Upper lobe of left lung (tissue), 6 donors: ENCODE results near the gene CHDH. TPM values are rescaled to one million over a fixed set of nuclear protein-coding genes. Genes with fewer than 3 reads are reported as not detected.

Experiments
- ATAC-seq, 2 donors: fragments of 200-7000 bp; cut with Tn5 transposase; one replicate each; pipeline ENCODE4 v1.9.1; 2022; ENCODE audit warnings: mild to moderate bottlenecking in 2 of 2, moderate library complexity in 2 of 2; ENCODE audit not compliant: low FRiP score in 2 of 2
- DNase-seq, 2 donors: peaks; one replicate each; pipeline ENCODE4 v3.0.0-alpha.2; 2019 to 2020
- H3K27ac ChIP-seq, 4 donors: fragments of 200-600 bp; sonication (generic); one replicate each; pipeline ENCODE4 v1.5.1; 2016 to 2019
- H3K27me3 ChIP-seq, 4 donors: fragments of 200-600 bp; sonication (generic); one replicate each; pipeline ENCODE4 v1.5.1; 2017 to 2019
- H3K36me3 ChIP-seq, 4 donors: fragments of 200-600 bp; sonication (generic); one replicate each; pipeline ENCODE4 v1.5.1; 2016 to 2019
- H3K4me1 ChIP-seq, 4 donors: fragments of 200-600 bp; sonication (generic); one replicate each; pipeline ENCODE4 v1.5.1; 2018 to 2019
- H3K4me3 ChIP-seq, 4 donors: fragments of 200-600 bp; sonication (generic); one replicate each; pipeline ENCODE4 v1.5.1; 2017 to 2019; ENCODE audit warnings: mild to moderate bottlenecking in 2 of 4, moderate library complexity in 1 of 4
- H3K9me3 ChIP-seq, 4 donors: fragments of 200-600 bp; sonication (generic); one replicate each; pipeline ENCODE4 v1.5.1; 2018 to 2019
- EP300 ChIP-seq, 4 donors: sonication (generic); formaldehyde crosslinking; IDR thresholded peaks; one replicate each; pipeline ENCODE4 v1.5.1; 2017; ENCODE audit warnings: antibody characterized with exemption in 4 of 4, control low read depth in 2 of 4
- POLR2A ChIP-seq, 4 donors: fragments of 450-650 bp; IDR thresholded peaks; one replicate each; pipeline ENCODE4 v1.5.1; 2016 to 2017; ENCODE audit warnings: antibody characterized with exemption in 4 of 4, mild to moderate bottlenecking in 2 of 4
- POLR2AphosphoS5 ChIP-seq, 2 donors: sonication (generic); formaldehyde crosslinking; IDR thresholded peaks; one replicate each; pipeline ENCODE4 v1.5.1; 2017; ENCODE audit warnings: antibody characterized with exemption in 2 of 2
- WGBS, 2 donors: methylation state at CpG; one replicate each; pipeline ENCODE4 v1.1.5; 2017 to 2018; 5-methylcytosine and 5-hydroxymethylcytosine counted together
- total RNA-seq, 6 donors: library from RNA; depleted of rRNA in 4 of 6; stranded (reverse); fragments of >200 nt in 4 of 6; gene quantifications; one replicate each; pipeline versions ENCODE4 v1.1.0 to v1.2.1, GENCODE V29; 2016 to 2021
- TF ChIP-seq, protein P1 (sequence below), 6 experiments: fragments of 450-650 bp in 4 of 6; fragments of 200-600 bp in 2 of 6; sonication (generic) in 2 of 6; IDR thresholded peaks; one replicate each; pipeline ENCODE4 v1.5.1; 2016 to 2019; ENCODE audit warnings: antibody characterized with exemption in 6 of 6
- donor health status: DM: no; HTN: no; CAD: no; lungs with moderate emphysema.
- donor health status: DM: no; HTN: yes; CAD: no; lungs with severe emphysema.

Gene CHDH
- total RNA-seq, 6 donors from 2014 or later = 9.1 to 20.9 (median 13.9) TPM

DNA sequence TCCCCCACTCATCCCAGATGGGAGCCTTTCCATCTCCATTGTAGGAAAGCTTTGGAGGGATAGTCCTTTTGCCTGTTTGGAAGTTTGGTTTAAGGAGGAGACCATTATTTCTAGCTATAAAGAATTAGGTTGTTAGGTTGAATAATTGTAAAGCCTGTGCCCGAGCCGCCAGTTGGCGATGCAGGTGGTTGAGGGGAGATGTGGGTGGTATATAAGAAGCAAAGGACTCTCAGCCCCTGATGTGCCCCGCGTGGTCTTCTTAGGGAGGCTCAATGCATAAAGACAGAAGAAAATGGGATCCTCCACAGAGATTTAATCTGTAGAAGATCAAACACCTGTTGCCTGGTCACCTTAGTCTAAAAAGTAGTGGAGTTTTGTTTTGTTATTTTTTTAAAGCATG is 55.7 kb downstream of the CHDH start:
- no peak overlapping the region for H3K4me3 ChIP-seq
- no peak overlapping the region for H3K27ac ChIP-seq
- no peaks in the 10 kb centered on the region for H3K9me3 ChIP-seq
- no peaks in the 10 kb centered on the region for H3K36me3 ChIP-seq
- DNase-seq (no peak), ATAC-seq (no peak)
- no peaks in the 10 kb centered on the region for H3K4me1 ChIP-seq
- H3K27me3 ChIP-seq = no peaks in the 10 kb centered on the region
- TF ChIP-seq EP300 (IDR thresholded peaks at IDR 0.05) = no peak
- no peak for TF ChIP-seq POLR2AphosphoS5 (IDR thresholded peaks at IDR 0.05)
- no peak for TF ChIP-seq POLR2A (IDR thresholded peaks at IDR 0.05)
- WGBS, 2 donors = 92 to 98% methylated on average over 5 of the region's 5 CpGs

DNA sequence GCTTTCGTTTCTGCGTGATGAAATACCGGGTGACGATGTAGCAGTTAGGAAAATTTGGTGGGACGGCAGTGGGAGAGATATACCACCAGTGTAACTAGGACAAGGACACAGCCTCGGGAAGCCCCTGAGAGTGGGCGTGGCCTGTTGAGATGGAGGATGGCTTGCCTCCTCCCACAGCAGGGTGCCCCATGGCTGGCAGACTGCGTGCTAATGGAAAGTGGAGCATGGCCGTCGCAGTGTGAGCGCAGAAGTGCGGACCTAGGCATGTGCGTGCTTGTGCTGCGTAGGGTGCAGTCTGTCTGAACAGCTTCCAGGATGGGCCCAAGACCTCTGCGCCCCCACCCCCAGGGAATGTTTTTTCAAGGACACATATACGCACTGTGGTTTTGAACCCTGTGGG is 56.8 kb downstream of the CHDH start:
- H3K4me3 ChIP-seq = no peak overlapping the region
- WGBS, 2 donors = 85 to 92% methylated on average over 14 to 16 of the region's 16 CpGs

DNA sequence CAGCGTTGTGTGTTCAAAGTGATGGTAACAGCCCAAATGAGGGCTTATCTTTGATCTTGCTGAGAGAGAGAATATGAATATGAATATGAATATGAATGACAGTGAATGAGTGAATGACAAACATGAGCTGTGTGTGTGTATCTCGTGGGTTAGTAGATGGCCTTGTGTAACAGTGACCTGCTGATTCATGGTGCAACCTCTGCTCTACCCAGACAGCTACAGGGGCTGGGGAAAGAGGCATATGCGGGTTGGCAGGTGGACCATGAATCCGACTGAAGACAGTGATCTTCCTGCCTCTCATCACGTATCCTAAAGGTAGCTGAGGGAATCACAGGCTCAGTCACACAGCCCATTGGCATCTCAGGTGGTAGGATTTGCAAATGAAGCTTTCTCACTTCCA is 58.2 kb downstream of the CHDH start:
- H3K27me3 ChIP-seq = no peaks in the 10 kb centered on the region
- H3K27ac ChIP-seq = no peak overlapping the region
- H3K4me1 ChIP-seq = no peaks in the 10 kb centered on the region
- H3K36me3 ChIP-seq = no peaks in the 10 kb centered on the region
- ATAC-seq = no peak
- TF ChIP-seq POLR2AphosphoS5 (IDR thresholded peaks at IDR 0.05) = no peak
- DNase-seq = no peak
- no peak overlapping the region for H3K4me3 ChIP-seq
- no peaks in the 10 kb centered on the region for H3K9me3 ChIP-seq
- WGBS, 2 donors = 67 to 77% methylated on average over 5 of the region's 5 CpGs

More for the DNA sequence above, 56.8 kb downstream of the CHDH start:
- ATAC-seq (no peak), DNase-seq (no peak)
- Histone ChIP-seq H3K36me3 (no peaks in the 10 kb centered on the region), H3K4me1 (no peaks in the 10 kb centered on the region), H3K27me3 (no peaks in the 10 kb centered on the region), H3K27ac (no peak overlapping the region), H3K9me3 (no peaks in the 10 kb centered on the region)
- TF ChIP-seq EP300 (IDR thresholded peaks at IDR 0.05) = no peak
- no peak for TF ChIP-seq POLR2AphosphoS5 (IDR thresholded peaks at IDR 0.05)
- TF ChIP-seq, protein P1, sequence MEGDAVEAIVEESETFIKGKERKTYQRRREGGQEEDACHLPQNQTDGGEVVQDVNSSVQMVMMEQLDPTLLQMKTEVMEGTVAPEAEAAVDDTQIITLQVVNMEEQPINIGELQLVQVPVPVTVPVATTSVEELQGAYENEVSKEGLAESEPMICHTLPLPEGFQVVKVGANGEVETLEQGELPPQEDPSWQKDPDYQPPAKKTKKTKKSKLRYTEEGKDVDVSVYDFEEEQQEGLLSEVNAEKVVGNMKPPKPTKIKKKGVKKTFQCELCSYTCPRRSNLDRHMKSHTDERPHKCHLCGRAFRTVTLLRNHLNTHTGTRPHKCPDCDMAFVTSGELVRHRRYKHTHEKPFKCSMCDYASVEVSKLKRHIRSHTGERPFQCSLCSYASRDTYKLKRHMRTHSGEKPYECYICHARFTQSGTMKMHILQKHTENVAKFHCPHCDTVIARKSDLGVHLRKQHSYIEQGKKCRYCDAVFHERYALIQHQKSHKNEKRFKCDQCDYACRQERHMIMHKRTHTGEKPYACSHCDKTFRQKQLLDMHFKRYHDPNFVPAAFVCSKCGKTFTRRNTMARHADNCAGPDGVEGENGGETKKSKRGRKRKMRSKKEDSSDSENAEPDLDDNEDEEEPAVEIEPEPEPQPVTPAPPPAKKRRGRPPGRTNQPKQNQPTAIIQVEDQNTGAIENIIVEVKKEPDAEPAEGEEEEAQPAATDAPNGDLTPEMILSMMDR (IDR thresholded peaks at IDR 0.05) = no peak
- TF ChIP-seq POLR2A (IDR thresholded peaks at IDR 0.05) = no peak

DNA sequence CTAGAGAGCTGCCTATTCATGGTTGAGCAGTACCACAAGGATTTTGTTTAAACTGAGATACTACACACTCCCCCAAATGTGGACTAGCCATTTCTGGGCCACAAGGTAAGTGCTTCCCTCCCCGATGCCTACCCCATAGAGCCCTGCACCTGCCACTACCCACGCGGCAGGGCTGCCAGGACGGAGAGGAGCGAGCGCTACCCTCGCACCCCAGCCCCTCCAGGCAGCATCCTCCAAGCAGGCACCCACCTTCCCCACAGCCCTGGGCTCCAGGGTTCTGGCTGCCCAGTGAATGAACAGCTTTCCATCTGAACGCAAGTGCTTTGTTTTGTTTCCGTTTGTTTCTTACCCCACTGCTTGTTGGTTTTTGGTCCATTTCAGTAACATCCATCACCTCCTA is 59.2 kb downstream of the CHDH start:
- H3K4me1 ChIP-seq = no peaks in the 10 kb centered on the region
- H3K36me3 ChIP-seq = no peaks in the 10 kb centered on the region
- WGBS, 2 donors = 88 to 93% methylated on average over 4 to 9 of the region's 9 CpGs
- no peak overlapping the region for H3K27ac ChIP-seq
- no peak overlapping the region for H3K4me3 ChIP-seq
- no peak for DNase-seq
- no peak for TF ChIP-seq POLR2A (IDR thresholded peaks at IDR 0.05)
- TF ChIP-seq, protein P1 (IDR thresholded peaks at IDR 0.05) = no peak
- TF ChIP-seq POLR2AphosphoS5 (IDR thresholded peaks at IDR 0.05) = no peak
- no peak for TF ChIP-seq EP300 (IDR thresholded peaks at IDR 0.05)
- no peaks in the 10 kb centered on the region for H3K27me3 ChIP-seq
- no peak for ATAC-seq
- H3K9me3 ChIP-seq = no peaks in the 10 kb centered on the region

DNA sequence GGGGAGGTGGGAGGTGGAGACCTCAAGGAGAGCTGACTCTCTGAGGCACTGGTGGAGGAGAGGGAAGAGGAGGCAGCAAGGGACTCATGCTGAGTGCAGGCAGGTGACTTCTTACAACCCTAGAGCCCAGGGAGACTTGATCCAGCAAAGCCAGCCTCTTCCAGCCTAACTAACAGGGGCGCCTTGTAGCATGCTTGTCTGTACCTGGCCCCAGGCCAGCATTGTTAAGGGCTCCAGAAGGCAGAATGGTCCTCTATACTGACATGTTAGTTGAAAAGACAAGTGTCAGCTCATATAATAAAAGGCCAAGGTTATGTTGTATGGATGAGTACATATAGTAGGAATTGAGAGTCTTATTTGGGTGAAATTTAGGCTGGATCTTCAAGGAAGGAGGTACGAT is 65.4 kb downstream of the CHDH start:
- TF ChIP-seq POLR2AphosphoS5 (IDR thresholded peaks at IDR 0.05) (no peak), POLR2A (IDR thresholded peaks at IDR 0.05) (no peak), EP300 (IDR thresholded peaks at IDR 0.05) (no peak)
- TF ChIP-seq, protein P1 (IDR thresholded peaks at IDR 0.05) = no peak
- WGBS, 2 donors = 77 to 79% methylated on average over 2 of the region's 2 CpGs
- no peaks in the 10 kb centered on the region for H3K9me3 ChIP-seq
- H3K36me3 ChIP-seq = no peaks in the 10 kb centered on the region
- H3K27ac ChIP-seq = no peak overlapping the region
- H3K27me3 ChIP-seq = no peaks in the 10 kb centered on the region
- H3K4me3 ChIP-seq = no peak overlapping the region
- DNase-seq (no peak), ATAC-seq (no peak)
- peaks cover 0 to 12% (median 7%) of the 10 kb centered on the region in 4 donors for H3K4me1 ChIP-seq

DNA sequence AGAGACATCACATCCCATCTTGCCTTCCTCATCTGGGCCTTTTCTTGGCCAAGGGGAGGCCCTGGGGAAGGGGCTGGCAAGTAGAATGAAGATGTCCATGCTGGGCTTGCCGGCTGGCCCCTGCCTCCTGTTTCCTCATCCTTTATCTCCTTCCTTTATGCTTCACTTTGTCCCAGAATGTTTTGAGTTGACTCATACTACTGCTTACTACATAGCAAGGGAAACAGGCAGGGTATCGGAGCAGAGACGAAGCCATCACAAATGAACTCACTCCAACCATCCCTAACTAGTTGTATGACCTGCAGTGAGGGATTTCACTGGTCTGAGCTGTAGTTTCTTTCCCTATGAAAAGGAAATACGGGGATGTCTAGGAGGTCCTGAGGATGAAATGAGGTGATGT is 66.0 kb downstream of the CHDH start:
- Histone ChIP-seq H3K4me1 (peaks cover 0 to 13% (median 9%) of the 10 kb centered on the region in 4 donors), H3K4me3 (no peak overlapping the region), H3K27me3 (no peaks in the 10 kb centered on the region), H3K36me3 (no peaks in the 10 kb centered on the region), H3K9me3 (no peaks in the 10 kb centered on the region), H3K27ac (no peak overlapping the region)
- TF ChIP-seq EP300 (IDR thresholded peaks at IDR 0.05) (no peak), POLR2AphosphoS5 (IDR thresholded peaks at IDR 0.05) (no peak), POLR2A (IDR thresholded peaks at IDR 0.05) (no peak)
- TF ChIP-seq, protein P1 (IDR thresholded peaks at IDR 0.05) = no peak
- DNase-seq = no peak
- WGBS, 2 donors = 76 to 92% methylated on average over 4 of the region's 4 CpGs
- no peak for ATAC-seq
